ENCODE measurements around the gene DPM1. TPM values are rescaled to one million over a fixed set of nuclear protein-coding genes. Genes with fewer than 3 reads are reported as not detected.

DPM1 gene
- total RNA-seq, 6 donors from 2014 or later, result 16.4 to 61.2 (median 28.4) TPM

- Histone ChIP-seq H3K27ac (no peak overlapping the region), H3K9me3 (no peaks in the 10 kb centered on the region), H3K4me3 (no peak overlapping the region), H3K4me1 (peaks cover 67 to 88% (median 84%) of the 10 kb centered on the region in 4 donors), H3K27me3 (no peaks in the 10 kb centered on the region), H3K36me3 (peaks cover 0 to 20% (median 0%) of the 10 kb centered on the region in 4 donors)
- no peak for DNase-seq
- ATAC-seq (ENCODE audit: low FRiP score in 2 of 2), result no peak
- 58 to 65% methylated on average over 2 of the region's 2 CpGs for WGBS, 2 donors
- TF ChIP-seq POLR2A (IDR thresholded peaks at IDR 0.05) (no peak), POLR2AphosphoS5 (IDR thresholded peaks at IDR 0.05) (no peak), EP300 (IDR thresholded peaks at IDR 0.05) (no peak)
- TF ChIP-seq, protein P1, sequence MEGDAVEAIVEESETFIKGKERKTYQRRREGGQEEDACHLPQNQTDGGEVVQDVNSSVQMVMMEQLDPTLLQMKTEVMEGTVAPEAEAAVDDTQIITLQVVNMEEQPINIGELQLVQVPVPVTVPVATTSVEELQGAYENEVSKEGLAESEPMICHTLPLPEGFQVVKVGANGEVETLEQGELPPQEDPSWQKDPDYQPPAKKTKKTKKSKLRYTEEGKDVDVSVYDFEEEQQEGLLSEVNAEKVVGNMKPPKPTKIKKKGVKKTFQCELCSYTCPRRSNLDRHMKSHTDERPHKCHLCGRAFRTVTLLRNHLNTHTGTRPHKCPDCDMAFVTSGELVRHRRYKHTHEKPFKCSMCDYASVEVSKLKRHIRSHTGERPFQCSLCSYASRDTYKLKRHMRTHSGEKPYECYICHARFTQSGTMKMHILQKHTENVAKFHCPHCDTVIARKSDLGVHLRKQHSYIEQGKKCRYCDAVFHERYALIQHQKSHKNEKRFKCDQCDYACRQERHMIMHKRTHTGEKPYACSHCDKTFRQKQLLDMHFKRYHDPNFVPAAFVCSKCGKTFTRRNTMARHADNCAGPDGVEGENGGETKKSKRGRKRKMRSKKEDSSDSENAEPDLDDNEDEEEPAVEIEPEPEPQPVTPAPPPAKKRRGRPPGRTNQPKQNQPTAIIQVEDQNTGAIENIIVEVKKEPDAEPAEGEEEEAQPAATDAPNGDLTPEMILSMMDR (IDR thresholded peaks at IDR 0.05), result no peak
Observed at GRCh38 chr20:50924261-50924920, 33.9 kb downstream of the DPM1 start.

DNA sequence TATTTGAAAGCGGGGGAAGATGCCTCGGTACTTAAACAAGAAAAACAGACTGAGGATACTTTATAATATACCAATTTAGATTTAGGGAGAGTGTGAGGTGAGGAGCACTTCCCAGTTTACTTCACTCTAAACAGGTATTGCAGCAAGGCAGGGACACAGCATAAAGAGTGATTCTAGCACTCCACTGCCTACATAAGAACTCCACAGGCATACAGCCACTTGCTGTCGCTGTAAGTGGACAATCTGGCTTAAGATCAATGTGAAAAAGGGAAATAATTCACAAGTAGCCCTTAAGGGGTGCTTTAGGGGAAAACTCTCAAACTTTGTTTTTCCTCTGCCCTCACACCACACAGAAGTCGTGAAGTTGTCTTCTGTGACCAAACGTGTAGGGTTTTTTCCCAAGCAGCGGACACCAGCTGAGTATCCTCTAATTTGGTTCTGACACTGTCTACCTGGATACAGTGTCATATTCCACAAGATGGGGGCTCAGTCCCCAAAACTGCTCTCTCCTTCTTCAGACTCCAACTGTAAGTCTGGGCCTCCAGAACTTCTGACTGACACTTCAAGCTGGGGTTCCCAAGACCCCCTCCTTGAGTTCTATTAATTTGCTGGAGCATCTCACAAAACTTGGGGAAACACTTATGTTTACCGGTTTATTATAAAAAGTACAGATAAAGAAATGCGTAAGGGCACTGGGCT, 36.4 kb downstream of the DPM1 start:
- H3K27ac ChIP-seq, result peak overlapping the region; percentile 35 to 66 (median 46)
- no peaks in the 10 kb centered on the region for H3K27me3 ChIP-seq
- H3K4me1 ChIP-seq, result peaks cover 57 to 90% (median 74%) of the 10 kb centered on the region in 4 donors
- DNase-seq (peak in 1 of 2 donors; percentile 60), ATAC-seq (ENCODE audit: low FRiP score in 2 of 2) (peak; percentile 43 to 80)
- peaks cover 0 to 4% (median 0%) of the 10 kb centered on the region in 4 donors for H3K36me3 ChIP-seq
- WGBS, 2 donors, result 65 to 68% methylated on average over 8 of the region's 8 CpGs
- H3K9me3 ChIP-seq, result no peaks in the 10 kb centered on the region
- TF ChIP-seq POLR2A (IDR thresholded peaks at IDR 0.05), result no peak
- no peak for TF ChIP-seq POLR2AphosphoS5 (IDR thresholded peaks at IDR 0.05)
- TF ChIP-seq, protein P1 (IDR thresholded peaks at IDR 0.05), result no peak
- no peak for TF ChIP-seq EP300 (IDR thresholded peaks at IDR 0.05)
- no peak overlapping the region for H3K4me3 ChIP-seq

DNA sequence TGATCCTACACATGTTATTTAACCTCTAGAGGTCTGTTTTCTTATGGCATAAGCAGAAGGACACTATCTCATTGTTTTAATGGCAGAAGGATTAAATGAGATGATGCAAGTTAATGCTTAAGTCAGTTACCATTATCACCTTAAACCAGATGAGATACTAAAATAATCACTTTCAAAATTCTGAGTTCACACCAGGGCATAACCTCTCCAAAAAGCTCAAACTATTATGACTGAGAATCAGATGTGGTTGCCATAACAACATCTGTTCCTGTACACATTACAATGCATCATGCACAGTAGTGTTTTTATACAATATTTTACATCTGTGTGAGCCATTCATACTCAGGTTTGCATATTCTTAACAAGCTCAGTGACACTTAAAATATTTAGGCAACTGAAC, 37.3 kb downstream of the DPM1 start:
- ATAC-seq (ENCODE audit: low FRiP score in 2 of 2) (no peak), DNase-seq (no peak)
- Histone ChIP-seq H3K9me3 (no peaks in the 10 kb centered on the region), H3K27ac (peak overlapping the region in 2 of 4 donors; percentile 3 to 35), H3K36me3 (peaks cover 0 to 3% (median 0%) of the 10 kb centered on the region in 4 donors), H3K27me3 (no peaks in the 10 kb centered on the region), H3K4me1 (peaks cover 58 to 96% (median 73%) of the 10 kb centered on the region in 4 donors), H3K4me3 (no peak overlapping the region)
- TF ChIP-seq POLR2AphosphoS5 (IDR thresholded peaks at IDR 0.05) (no peak), POLR2A (IDR thresholded peaks at IDR 0.05) (no peak), EP300 (IDR thresholded peaks at IDR 0.05) (no peak)
- TF ChIP-seq, protein P1 (IDR thresholded peaks at IDR 0.05), result no peak

GRCh38 chr20:50919567-50919966, 38.8 kb downstream of the DPM1 start:
- no peak overlapping the region for H3K27ac ChIP-seq
- H3K36me3 ChIP-seq, result no peaks in the 10 kb centered on the region
- H3K9me3 ChIP-seq, result no peaks in the 10 kb centered on the region
- H3K4me1 ChIP-seq, result peaks cover 58 to 96% (median 77%) of the 10 kb centered on the region in 4 donors
- H3K27me3 ChIP-seq, result no peaks in the 10 kb centered on the region
- no peak for TF ChIP-seq POLR2A (IDR thresholded peaks at IDR 0.05)
- peak in 1 of 4 donors; percentile 3 for TF ChIP-seq EP300 (IDR thresholded peaks at IDR 0.05)
- TF ChIP-seq, protein P1 (IDR thresholded peaks at IDR 0.05), result no peak
- no peak for TF ChIP-seq POLR2AphosphoS5 (IDR thresholded peaks at IDR 0.05)
- ATAC-seq (ENCODE audit: low FRiP score in 2 of 2), result no peak
- DNase-seq, result peak in 1 of 2 donors; percentile 71
- WGBS, 2 donors, result 64 to 66% methylated on average over 6 of the region's 6 CpGs
- no peak overlapping the region for H3K4me3 ChIP-seq
